ENCODE results near the gene C1QTNF7.

C1QTNF7 gene

GRCh38 chr4:15417233-15417660 is 10.6 kb upstream of the C1QTNF7 start:
- Histone ChIP-seq H3K4me3 (no peak overlapping the region), H3K36me3 (ENCODE audit: insufficient read depth, low read length) (no peaks in the 10 kb centered on the region), H3K27ac (no peak overlapping the region), H3K9ac (ENCODE audit: insufficient read length) (no peak overlapping the region), H3K9me3 (ENCODE audit: low read depth, low read length) (no peaks in the 10 kb centered on the region)
- DNase-seq (ENCODE audit: low read depth, low spot score) = no peak
- no peak for TF ChIP-seq FOXP2 (optimal IDR thresholded peaks at IDR 0.05; ENCODE audit: control extremely low read depth, extremely low read length, insufficient read depth)
- TF ChIP-seq POLR2AphosphoS5 (IDR thresholded peaks at IDR 0.05; ENCODE audit: borderline replicate concordance, low read depth, low read length) = no peak
- no peak for TF ChIP-seq EZH2 (IDR thresholded peaks at IDR 0.05)

DNA sequence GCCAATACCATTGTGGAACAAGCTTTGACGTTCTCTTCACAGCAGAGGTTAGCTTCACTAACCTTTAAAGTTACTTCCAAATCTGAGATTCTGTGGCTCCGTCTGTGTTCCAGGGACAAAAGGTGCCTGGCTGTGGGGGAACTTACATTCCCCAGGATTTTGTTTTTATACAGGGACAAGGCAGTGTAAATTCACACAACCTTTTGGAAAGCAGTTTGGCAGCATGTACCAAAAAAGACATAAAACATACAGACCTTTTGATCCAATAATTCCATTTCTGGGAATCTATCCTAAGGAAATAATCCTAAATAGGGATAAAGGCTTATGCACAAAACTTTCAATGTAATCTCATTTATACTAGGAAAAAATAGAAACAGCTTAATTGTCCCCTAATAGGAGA is 8.9 kb upstream of the C1QTNF7 start:
- Histone ChIP-seq H3K9me3 (ENCODE audit: low read depth, low read length) (no peaks in the 10 kb centered on the region), H3K27ac (no peak overlapping the region), H3K36me3 (ENCODE audit: insufficient read depth, low read length) (no peaks in the 10 kb centered on the region), H3K4me3 (no peak overlapping the region), H3K9ac (ENCODE audit: insufficient read length) (no peak overlapping the region)
- DNase-seq (ENCODE audit: low read depth, low spot score) = no peak
- TF ChIP-seq FOXP2 (optimal IDR thresholded peaks at IDR 0.05; ENCODE audit: control extremely low read depth, extremely low read length, insufficient read depth) (no peak), EZH2 (IDR thresholded peaks at IDR 0.05) (no peak), POLR2AphosphoS5 (IDR thresholded peaks at IDR 0.05; ENCODE audit: borderline replicate concordance, low read depth, low read length) (no peak)

- no peak overlapping the region for H3K4me3 ChIP-seq
Measured at GRCh38 chr4:15420642-15421041, 7.2 kb upstream of the C1QTNF7 start.

DNA sequence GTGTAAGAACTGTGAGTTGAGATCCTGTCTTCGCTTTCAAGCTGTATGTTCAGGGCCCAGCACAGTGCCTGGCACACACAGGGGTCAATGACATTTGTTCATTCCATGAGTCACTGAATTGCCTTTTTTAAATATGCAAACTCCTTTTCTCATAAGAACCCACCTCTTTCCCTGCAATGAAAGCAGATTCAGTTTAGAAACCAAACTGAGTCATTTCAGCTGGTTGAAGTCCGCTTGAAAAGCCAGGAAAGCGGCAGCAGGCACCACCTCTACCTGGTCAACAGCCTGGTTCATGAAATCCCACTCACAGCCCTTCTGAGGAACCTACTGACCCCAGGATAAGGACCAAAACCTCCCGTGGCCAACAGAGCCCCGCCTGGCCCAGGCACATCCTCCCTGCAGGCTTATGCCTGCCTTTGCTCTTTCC is 4.5 kb upstream of the C1QTNF7 start:
- no peak for DNase-seq (ENCODE audit: low read depth, low spot score)
- TF ChIP-seq FOXP2 (optimal IDR thresholded peaks at IDR 0.05; ENCODE audit: control extremely low read depth, extremely low read length, insufficient read depth) = no peak
- TF ChIP-seq EZH2 (IDR thresholded peaks at IDR 0.05) = no peak
- no peak for TF ChIP-seq POLR2AphosphoS5 (IDR thresholded peaks at IDR 0.05; ENCODE audit: borderline replicate concordance, low read depth, low read length)
- H3K36me3 ChIP-seq (ENCODE audit: insufficient read depth, low read length) = no peaks in the 10 kb centered on the region
- H3K9ac ChIP-seq (ENCODE audit: insufficient read length) = no peak overlapping the region
- no peaks in the 10 kb centered on the region for H3K9me3 ChIP-seq (ENCODE audit: low read depth, low read length)
- H3K27ac ChIP-seq = no peak overlapping the region
- H3K4me3 ChIP-seq = no peak overlapping the region

More at GRCh38 chr4:15420642-15421041, 7.2 kb upstream of the C1QTNF7 start:
- DNase-seq (ENCODE audit: low read depth, low spot score) = no peak
- TF ChIP-seq EZH2 (IDR thresholded peaks at IDR 0.05) = no peak
- no peak for TF ChIP-seq POLR2AphosphoS5 (IDR thresholded peaks at IDR 0.05; ENCODE audit: borderline replicate concordance, low read depth, low read length)
- no peak for TF ChIP-seq FOXP2 (optimal IDR thresholded peaks at IDR 0.05; ENCODE audit: control extremely low read depth, extremely low read length, insufficient read depth)
- H3K9me3 ChIP-seq (ENCODE audit: low read depth, low read length) = no peaks in the 10 kb centered on the region
- H3K36me3 ChIP-seq (ENCODE audit: insufficient read depth, low read length) = no peaks in the 10 kb centered on the region
- no peak overlapping the region for H3K27ac ChIP-seq
- H3K9ac ChIP-seq (ENCODE audit: insufficient read length) = no peak overlapping the region

DNA sequence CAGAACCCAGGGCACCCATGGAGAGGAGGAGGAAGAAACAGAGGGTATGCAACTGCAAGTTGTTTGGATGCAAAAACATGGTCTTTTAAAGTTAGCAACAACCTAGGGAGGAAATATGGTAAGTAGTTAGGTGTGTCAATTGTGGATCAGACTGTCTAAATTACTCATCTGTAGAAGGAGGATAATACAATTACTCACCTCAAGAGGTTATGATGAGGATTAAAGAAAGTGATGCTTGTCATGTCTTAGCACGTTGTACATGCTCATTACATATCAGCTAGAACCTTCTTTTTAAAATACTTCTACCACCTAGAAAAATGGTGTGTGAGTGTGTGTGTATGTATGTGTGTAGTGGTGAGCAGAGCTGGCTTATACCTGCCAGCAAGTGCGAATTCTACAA is 2.3 kb upstream of the C1QTNF7 start:
- H3K9ac ChIP-seq (ENCODE audit: insufficient read length) = no peak overlapping the region
- no peaks in the 10 kb centered on the region for H3K9me3 ChIP-seq (ENCODE audit: low read depth, low read length)
- no peak overlapping the region for H3K27ac ChIP-seq
- no peaks in the 10 kb centered on the region for H3K36me3 ChIP-seq (ENCODE audit: insufficient read depth, low read length)
- TF ChIP-seq FOXP2 (optimal IDR thresholded peaks at IDR 0.05; ENCODE audit: control extremely low read depth, extremely low read length, insufficient read depth) (no peak), EZH2 (IDR thresholded peaks at IDR 0.05) (no peak), POLR2AphosphoS5 (IDR thresholded peaks at IDR 0.05; ENCODE audit: borderline replicate concordance, low read depth, low read length) (no peak)
- no peak for DNase-seq (ENCODE audit: low read depth, low spot score)
- H3K4me3 ChIP-seq = no peak overlapping the region

GRCh38 chr4:15427161-15427560 is 672 bp upstream of the C1QTNF7 start:
- no peak overlapping the region for H3K4me3 ChIP-seq
- no peak overlapping the region for H3K9ac ChIP-seq (ENCODE audit: insufficient read length)
- no peak for TF ChIP-seq EZH2 (IDR thresholded peaks at IDR 0.05)
- TF ChIP-seq FOXP2 (optimal IDR thresholded peaks at IDR 0.05; ENCODE audit: control extremely low read depth, extremely low read length, insufficient read depth) = no peak
- no peak for TF ChIP-seq POLR2AphosphoS5 (IDR thresholded peaks at IDR 0.05; ENCODE audit: borderline replicate concordance, low read depth, low read length)
- H3K9me3 ChIP-seq (ENCODE audit: low read depth, low read length) = no peaks in the 10 kb centered on the region
- DNase-seq (ENCODE audit: low read depth, low spot score) = no peak
- no peaks in the 10 kb centered on the region for H3K36me3 ChIP-seq (ENCODE audit: insufficient read depth, low read length)
- no peak overlapping the region for H3K27ac ChIP-seq

DNA sequence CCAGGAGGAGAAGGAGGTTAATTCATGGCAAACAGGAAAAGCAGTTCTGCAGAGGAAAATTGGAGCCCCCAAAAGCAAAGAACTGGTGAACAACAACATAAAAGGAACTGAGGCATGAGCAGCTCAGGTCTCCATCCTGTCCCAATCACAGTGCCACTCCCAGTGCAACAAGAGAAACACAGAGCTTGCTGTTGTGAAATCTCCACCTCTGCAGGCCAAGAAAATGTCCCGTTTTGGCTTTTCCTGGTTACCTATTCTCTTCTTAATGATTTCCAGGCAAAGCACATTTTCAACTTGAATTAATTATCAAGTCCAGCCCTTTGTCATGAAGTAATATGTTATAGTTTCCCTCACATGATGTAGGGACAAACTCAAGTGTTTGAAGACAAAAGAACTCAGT is 778 bp downstream of the C1QTNF7 start:
- no peaks in the 10 kb centered on the region for H3K36me3 ChIP-seq (ENCODE audit: insufficient read depth, low read length)
- TF ChIP-seq EZH2 (IDR thresholded peaks at IDR 0.05) (no peak), POLR2AphosphoS5 (IDR thresholded peaks at IDR 0.05; ENCODE audit: borderline replicate concordance, low read depth, low read length) (no peak), FOXP2 (optimal IDR thresholded peaks at IDR 0.05; ENCODE audit: control extremely low read depth, extremely low read length, insufficient read depth) (no peak)
- H3K4me3 ChIP-seq = no peak overlapping the region
- DNase-seq (ENCODE audit: low read depth, low spot score) = no peak
- H3K27ac ChIP-seq = no peak overlapping the region
- H3K9ac ChIP-seq (ENCODE audit: insufficient read length) = no peak overlapping the region
- H3K9me3 ChIP-seq (ENCODE audit: low read depth, low read length) = no peaks in the 10 kb centered on the region

DNA sequence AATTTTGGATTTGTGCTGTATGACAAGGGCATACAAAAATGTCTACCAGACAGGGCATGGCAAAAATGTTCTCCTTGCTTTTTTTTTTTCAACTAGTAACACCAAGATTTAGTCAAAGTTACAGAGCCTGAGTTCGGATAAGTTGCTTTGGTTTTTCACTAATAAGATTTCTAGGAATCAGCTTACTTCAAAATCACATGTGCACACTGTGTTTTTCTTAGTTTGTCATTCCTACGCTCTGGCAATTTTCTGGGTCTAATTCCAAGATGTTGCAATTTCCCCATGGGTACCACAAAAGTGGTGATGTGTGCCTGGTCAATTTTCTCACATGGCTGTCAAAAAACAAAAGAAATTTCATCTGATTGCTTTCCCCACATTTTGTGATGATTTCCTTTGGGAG is 6.3 kb downstream of the C1QTNF7 start:
- H3K36me3 ChIP-seq (ENCODE audit: insufficient read depth, low read length) = no peaks in the 10 kb centered on the region
- H3K9ac ChIP-seq (ENCODE audit: insufficient read length) = no peak overlapping the region
- no peak overlapping the region for H3K4me3 ChIP-seq
- no peak for TF ChIP-seq POLR2AphosphoS5 (IDR thresholded peaks at IDR 0.05; ENCODE audit: borderline replicate concordance, low read depth, low read length)
- no peak for TF ChIP-seq EZH2 (IDR thresholded peaks at IDR 0.05)
- TF ChIP-seq FOXP2 (optimal IDR thresholded peaks at IDR 0.05; ENCODE audit: control extremely low read depth, extremely low read length, insufficient read depth) = no peak
- no peak for DNase-seq (ENCODE audit: low read depth, low spot score)
- H3K9me3 ChIP-seq (ENCODE audit: low read depth, low read length) = no peaks in the 10 kb centered on the region
- no peak overlapping the region for H3K27ac ChIP-seq

DNA sequence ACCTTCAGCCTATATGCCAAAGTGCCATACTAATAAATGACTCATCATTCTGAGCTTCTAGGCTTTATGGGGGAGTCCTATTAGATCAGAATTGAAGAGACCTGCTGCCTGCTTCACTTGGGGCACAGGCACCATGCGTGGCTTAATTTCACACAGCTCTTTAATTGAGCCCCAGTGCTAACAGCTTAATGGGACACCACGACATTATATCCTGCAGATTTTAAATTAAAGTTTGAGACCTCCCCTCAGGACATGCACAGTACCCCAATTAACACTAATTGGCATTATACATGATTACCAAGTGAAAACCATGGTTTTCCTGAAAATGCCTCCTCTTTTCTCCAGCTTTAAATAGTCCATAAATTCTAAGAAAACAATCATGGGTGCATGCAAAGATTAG is 6.8 kb downstream of the C1QTNF7 start:
- no peaks in the 10 kb centered on the region for H3K9me3 ChIP-seq (ENCODE audit: low read depth, low read length)
- no peak overlapping the region for H3K9ac ChIP-seq (ENCODE audit: insufficient read length)
- H3K36me3 ChIP-seq (ENCODE audit: insufficient read depth, low read length) = no peaks in the 10 kb centered on the region
- TF ChIP-seq EZH2 (IDR thresholded peaks at IDR 0.05) = no peak
- TF ChIP-seq FOXP2 (optimal IDR thresholded peaks at IDR 0.05; ENCODE audit: control extremely low read depth, extremely low read length, insufficient read depth) = no peak
- no peak for TF ChIP-seq POLR2AphosphoS5 (IDR thresholded peaks at IDR 0.05; ENCODE audit: borderline replicate concordance, low read depth, low read length)
- H3K27ac ChIP-seq = no peak overlapping the region
- H3K4me3 ChIP-seq = no peak overlapping the region
- DNase-seq (ENCODE audit: low read depth, low spot score) = no peak
